ENCODE measurements around the gene SND1.

GRCh38 chr7:127809261-127809702 is 157.3 kb downstream of the SND1 start:
- TF ChIP-seq CTCF (IDR thresholded peaks at IDR 0.05; ENCODE audit: low read length) (no peak), EZH2 (IDR thresholded peaks at IDR 0.05; ENCODE audit: borderline replicate concordance, low read length) (no peak)

Data from OCI-LY1 (cell line).